Panc1 (cell line): ENCODE results near the gene RGMB.

ENCODE experiments used
- TF ChIP-seq, protein P1 (sequence below): fragments of 450-650 bp; IDR thresholded peaks from 2 replicates; pipeline ENCODE4 v1.5.1; 2017; ENCODE audit warnings: mild to moderate bottlenecking
- TF ChIP-seq, protein P2 (sequence below), 2 experiments: IDR thresholded peaks; 2 replicates each; pipeline ENCODE4 v1.6.1; 2011 to 2012; ENCODE audit warnings: low read depth in 2 of 2, control low read depth in 1 of 2, low read length in 1 of 2, mild to moderate bottlenecking in 1 of 2, moderate library complexity in 1 of 2; ENCODE audit not compliant: insufficient read depth in 1 of 2

DNA sequence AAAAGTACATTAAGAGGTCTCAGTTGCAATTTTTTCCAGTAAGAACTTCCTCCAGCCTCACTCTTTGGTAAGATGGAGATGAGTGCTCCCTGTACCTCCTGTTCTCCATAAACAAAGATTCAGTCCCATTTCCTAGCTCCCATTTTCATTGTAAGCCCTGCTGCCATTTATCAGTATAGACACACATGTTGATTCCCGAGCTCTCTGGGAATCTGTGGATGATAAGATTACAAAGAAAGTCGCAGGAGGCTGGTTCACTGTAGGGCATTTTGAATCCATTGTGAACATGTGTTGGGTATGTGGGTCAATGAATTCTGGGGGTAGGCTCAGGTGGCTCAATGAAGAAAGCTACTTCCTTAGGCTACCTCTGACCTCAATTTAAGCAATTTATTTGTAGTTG lies 36.7 kb downstream of the RGMB start:
- TF ChIP-seq, protein P1, sequence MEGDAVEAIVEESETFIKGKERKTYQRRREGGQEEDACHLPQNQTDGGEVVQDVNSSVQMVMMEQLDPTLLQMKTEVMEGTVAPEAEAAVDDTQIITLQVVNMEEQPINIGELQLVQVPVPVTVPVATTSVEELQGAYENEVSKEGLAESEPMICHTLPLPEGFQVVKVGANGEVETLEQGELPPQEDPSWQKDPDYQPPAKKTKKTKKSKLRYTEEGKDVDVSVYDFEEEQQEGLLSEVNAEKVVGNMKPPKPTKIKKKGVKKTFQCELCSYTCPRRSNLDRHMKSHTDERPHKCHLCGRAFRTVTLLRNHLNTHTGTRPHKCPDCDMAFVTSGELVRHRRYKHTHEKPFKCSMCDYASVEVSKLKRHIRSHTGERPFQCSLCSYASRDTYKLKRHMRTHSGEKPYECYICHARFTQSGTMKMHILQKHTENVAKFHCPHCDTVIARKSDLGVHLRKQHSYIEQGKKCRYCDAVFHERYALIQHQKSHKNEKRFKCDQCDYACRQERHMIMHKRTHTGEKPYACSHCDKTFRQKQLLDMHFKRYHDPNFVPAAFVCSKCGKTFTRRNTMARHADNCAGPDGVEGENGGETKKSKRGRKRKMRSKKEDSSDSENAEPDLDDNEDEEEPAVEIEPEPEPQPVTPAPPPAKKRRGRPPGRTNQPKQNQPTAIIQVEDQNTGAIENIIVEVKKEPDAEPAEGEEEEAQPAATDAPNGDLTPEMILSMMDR, result no peak
- TF ChIP-seq, protein P2, sequence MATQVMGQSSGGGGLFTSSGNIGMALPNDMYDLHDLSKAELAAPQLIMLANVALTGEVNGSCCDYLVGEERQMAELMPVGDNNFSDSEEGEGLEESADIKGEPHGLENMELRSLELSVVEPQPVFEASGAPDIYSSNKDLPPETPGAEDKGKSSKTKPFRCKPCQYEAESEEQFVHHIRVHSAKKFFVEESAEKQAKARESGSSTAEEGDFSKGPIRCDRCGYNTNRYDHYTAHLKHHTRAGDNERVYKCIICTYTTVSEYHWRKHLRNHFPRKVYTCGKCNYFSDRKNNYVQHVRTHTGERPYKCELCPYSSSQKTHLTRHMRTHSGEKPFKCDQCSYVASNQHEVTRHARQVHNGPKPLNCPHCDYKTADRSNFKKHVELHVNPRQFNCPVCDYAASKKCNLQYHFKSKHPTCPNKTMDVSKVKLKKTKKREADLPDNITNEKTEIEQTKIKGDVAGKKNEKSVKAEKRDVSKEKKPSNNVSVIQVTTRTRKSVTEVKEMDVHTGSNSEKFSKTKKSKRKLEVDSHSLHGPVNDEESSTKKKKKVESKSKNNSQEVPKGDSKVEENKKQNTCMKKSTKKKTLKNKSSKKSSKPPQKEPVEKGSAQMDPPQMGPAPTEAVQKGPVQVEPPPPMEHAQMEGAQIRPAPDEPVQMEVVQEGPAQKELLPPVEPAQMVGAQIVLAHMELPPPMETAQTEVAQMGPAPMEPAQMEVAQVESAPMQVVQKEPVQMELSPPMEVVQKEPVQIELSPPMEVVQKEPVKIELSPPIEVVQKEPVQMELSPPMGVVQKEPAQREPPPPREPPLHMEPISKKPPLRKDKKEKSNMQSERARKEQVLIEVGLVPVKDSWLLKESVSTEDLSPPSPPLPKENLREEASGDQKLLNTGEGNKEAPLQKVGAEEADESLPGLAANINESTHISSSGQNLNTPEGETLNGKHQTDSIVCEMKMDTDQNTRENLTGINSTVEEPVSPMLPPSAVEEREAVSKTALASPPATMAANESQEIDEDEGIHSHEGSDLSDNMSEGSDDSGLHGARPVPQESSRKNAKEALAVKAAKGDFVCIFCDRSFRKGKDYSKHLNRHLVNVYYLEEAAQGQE (IDR thresholded peaks at IDR 0.05; ENCODE audit: insufficient read depth in 1 of 2, low read depth in 2 of 2, low read length in 1 of 2), result no peak
